ENCODE data around the gene RNASE8. TPM values are rescaled to one million over a fixed set of nuclear protein-coding genes. Genes with fewer than 3 reads are reported as not detected.
A peak's percentile ranks its signal among the peaks of the same experiment; 100 is the strongest.

Gene RNASE8
- total and polyA plus RNA-seq, 2 experiments from 2014 or later, result not detected

- Histone ChIP-seq H3K9me2 (replicated peaks; ENCODE audit: insufficient read depth) (no peaks in the 10 kb centered on the region), H3K79me2 (peaks cover 20% of the 10 kb centered on the region), H3K27me3 (no peaks in the 10 kb centered on the region), H4K20me1 (ENCODE audit: insufficient read depth, poor library complexity, severe bottlenecking) (peaks cover 6% of the 10 kb centered on the region), H3K4me2 (no peak overlapping the region), H3K4me1 (ENCODE audit: insufficient read depth) (peaks cover 7% of the 10 kb centered on the region), H3K27ac (no peak overlapping the region), H2AFZ (no peak overlapping the region), H3K36me3 (replicated peaks; ENCODE audit: insufficient read depth, low read depth) (no peaks in the 10 kb centered on the region), H3K4me3 (no peak overlapping the region), H3K9me3 (ENCODE audit: low read depth) (no peaks in the 10 kb centered on the region)
- WGBS (ENCODE audit: low lambda C conversion rate, missing lambda C conversion rate), result 61% methylated on average over 1 of the region's 1 CpG
- no peak for DNase-seq (ENCODE audit: low spot score)
- TF ChIP-seq CTCF (IDR thresholded peaks at IDR 0.05; ENCODE audit: poor library complexity) (no peak), EZH2phosphoT487 (IDR thresholded peaks at IDR 0.05; ENCODE audit: low read depth, severe bottlenecking, unreplicated experiment) (no peak), EZH2 (IDR thresholded peaks at IDR 0.05; ENCODE audit: borderline replicate concordance) (no peak)
Observed at GRCh38 chr14:21089271-21089670, 31.6 kb downstream of the RNASE8 start.

- Histone ChIP-seq H3K79me2 (peaks cover 21% of the 10 kb centered on the region), H3K27ac (no peak overlapping the region), H3K9me3 (ENCODE audit: low read depth) (no peaks in the 10 kb centered on the region), H3K27me3 (no peaks in the 10 kb centered on the region), H3K36me3 (replicated peaks; ENCODE audit: insufficient read depth, low read depth) (no peaks in the 10 kb centered on the region), H2AFZ (no peak overlapping the region), H3K4me3 (no peak overlapping the region), H3K4me1 (ENCODE audit: insufficient read depth) (peaks cover 12% of the 10 kb centered on the region), H3K4me2 (no peak overlapping the region), H3K9me2 (replicated peaks; ENCODE audit: insufficient read depth) (no peaks in the 10 kb centered on the region), H4K20me1 (ENCODE audit: insufficient read depth, poor library complexity, severe bottlenecking) (peaks cover 7% of the 10 kb centered on the region)
- TF ChIP-seq EZH2phosphoT487 (IDR thresholded peaks at IDR 0.05; ENCODE audit: low read depth, severe bottlenecking, unreplicated experiment) (no peak), CTCF (IDR thresholded peaks at IDR 0.05; ENCODE audit: poor library complexity) (no peak), EZH2 (IDR thresholded peaks at IDR 0.05; ENCODE audit: borderline replicate concordance) (no peak)
- no peak for DNase-seq (ENCODE audit: low spot score)
- WGBS (ENCODE audit: low lambda C conversion rate, missing lambda C conversion rate), result 96% methylated on average over 5 of the region's 5 CpGs
Observed at GRCh38 chr14:21089877-21090193, 32.2 kb downstream of the RNASE8 start.

- Histone ChIP-seq H3K79me2 (peaks cover 26% of the 10 kb centered on the region), H3K27ac (no peak overlapping the region), H3K36me3 (replicated peaks; ENCODE audit: insufficient read depth, low read depth) (no peaks in the 10 kb centered on the region), H3K27me3 (no peaks in the 10 kb centered on the region), H3K9me2 (replicated peaks; ENCODE audit: insufficient read depth) (no peaks in the 10 kb centered on the region), H3K4me1 (ENCODE audit: insufficient read depth) (peaks cover 16% of the 10 kb centered on the region), H4K20me1 (ENCODE audit: insufficient read depth, poor library complexity, severe bottlenecking) (peaks cover 11% of the 10 kb centered on the region), H3K9me3 (ENCODE audit: low read depth) (no peaks in the 10 kb centered on the region), H3K4me3 (no peak overlapping the region), H3K4me2 (no peak overlapping the region), H2AFZ (no peak overlapping the region)
- peak; percentile 47 for TF ChIP-seq CTCF (IDR thresholded peaks at IDR 0.05; ENCODE audit: poor library complexity)
- TF ChIP-seq EZH2phosphoT487 (IDR thresholded peaks at IDR 0.05; ENCODE audit: low read depth, severe bottlenecking, unreplicated experiment), result no peak
- no peak for TF ChIP-seq EZH2 (IDR thresholded peaks at IDR 0.05; ENCODE audit: borderline replicate concordance)
- no peak for DNase-seq (ENCODE audit: low spot score)
- 98% methylated on average over 29 of the region's 45 CpGs for WGBS (ENCODE audit: low lambda C conversion rate, missing lambda C conversion rate)
Observed at GRCh38 chr14:21090194-21090939, 32.7 kb downstream of the RNASE8 start.
